Esophagus (tissue), 2 donors: ENCODE measurements around the gene DTX1. TPM values are rescaled to one million over a fixed set of nuclear protein-coding genes. Genes with fewer than 3 reads are reported as not detected.

Experiments
- H3K27ac ChIP-seq, 2 donors: one replicate each; pipeline ENCODE4 v1.5.1; 2013; ENCODE audit warnings: low read depth in 2 of 2, mild to moderate bottlenecking in 2 of 2, inconsistent platforms in 1 of 2, low read length in 1 of 2, moderate library complexity in 1 of 2
- H3K27me3 ChIP-seq, 2 donors: one replicate each; pipeline ENCODE4 v1.6.1; 2013; ENCODE audit warnings: low read length in 2 of 2, control low read depth in 1 of 2, mild to moderate bottlenecking in 1 of 2; ENCODE audit not compliant: insufficient read depth in 2 of 2, control insufficient read depth in 1 of 2
- H3K36me3 ChIP-seq, 2 donors: one replicate each; pipeline ENCODE4 v1.6.1; 2013; ENCODE audit warnings: low read length in 1 of 2; ENCODE audit not compliant: control insufficient read depth in 2 of 2, insufficient read depth in 2 of 2
- H3K4me1 ChIP-seq, 2 donors: one replicate each; pipeline ENCODE4 v1.6.1; 2013; ENCODE audit warnings: low read length in 1 of 2; ENCODE audit not compliant: control insufficient read depth in 2 of 2, insufficient read depth in 2 of 2
- H3K4me3 ChIP-seq, 2 donors: one replicate each; pipeline ENCODE4 v1.5.1; 2013; ENCODE audit warnings: low read length in 2 of 2, mild to moderate bottlenecking in 2 of 2, low read depth in 1 of 2, moderate library complexity in 1 of 2
- H3K9me3 ChIP-seq, 2 donors: one replicate each; pipeline ENCODE4 v1.6.1; 2013; ENCODE audit warnings: mild to moderate bottlenecking in 2 of 2, low read depth in 1 of 2, low read length in 1 of 2, moderate library complexity in 1 of 2; ENCODE audit not compliant: control insufficient read depth in 2 of 2, insufficient read depth in 1 of 2
- WGBS, 2 donors: extraction: QIAGEN DNeasy Blood & Tissue Kit; methylation state at CpG; one replicate each; pipeline ENCODE4 v1.1.7; 2013; 5-methylcytosine and 5-hydroxymethylcytosine counted together
- polyA plus RNA-seq, 2 donors: library from polyadenylated mRNA; stranded (reverse); fragments of 200-250 nt; gene quantifications; one replicate each; pipeline ENCODE4 v1.2.3, GENCODE V29; 2013
- donor health status: healthy with polysubstance abuse.
- donor health status: Bipolar disorder and iron deficiency.

The DTX1 gene
- polyA plus RNA-seq, 2 donors, result 0.49 to 0.59 TPM

DNA sequence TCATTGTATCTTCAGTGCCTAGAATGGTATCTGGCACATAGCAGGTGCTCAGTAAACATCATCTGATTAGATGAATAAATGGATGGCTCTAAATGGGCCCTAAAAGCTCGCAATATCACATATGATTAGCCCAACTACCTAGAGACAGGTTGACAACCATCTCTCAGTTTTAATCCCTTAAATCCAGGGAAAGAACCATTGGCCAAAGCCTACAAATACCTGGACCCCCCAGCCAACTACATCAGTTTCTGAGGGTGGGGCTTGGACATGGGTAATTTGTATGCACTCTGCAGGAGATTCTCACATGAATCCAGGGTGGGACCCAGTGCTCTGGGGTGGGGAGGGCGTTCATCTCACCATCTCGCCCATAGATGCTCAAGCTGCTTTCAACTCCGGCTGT lies 4.8 kb upstream of the DTX1 start:
- H3K27ac ChIP-seq, result no peak overlapping the region
- peaks cover 0 to under 1% of the 10 kb centered on the region in 2 donors for H3K27me3 ChIP-seq
- no peaks in the 10 kb centered on the region for H3K36me3 ChIP-seq
- no peaks in the 10 kb centered on the region for H3K4me1 ChIP-seq
- WGBS, 2 donors, result 83 to 84% methylated on average over 4 of the region's 4 CpGs
- H3K4me3 ChIP-seq, result no peak overlapping the region
- no peaks in the 10 kb centered on the region for H3K9me3 ChIP-seq

DNA sequence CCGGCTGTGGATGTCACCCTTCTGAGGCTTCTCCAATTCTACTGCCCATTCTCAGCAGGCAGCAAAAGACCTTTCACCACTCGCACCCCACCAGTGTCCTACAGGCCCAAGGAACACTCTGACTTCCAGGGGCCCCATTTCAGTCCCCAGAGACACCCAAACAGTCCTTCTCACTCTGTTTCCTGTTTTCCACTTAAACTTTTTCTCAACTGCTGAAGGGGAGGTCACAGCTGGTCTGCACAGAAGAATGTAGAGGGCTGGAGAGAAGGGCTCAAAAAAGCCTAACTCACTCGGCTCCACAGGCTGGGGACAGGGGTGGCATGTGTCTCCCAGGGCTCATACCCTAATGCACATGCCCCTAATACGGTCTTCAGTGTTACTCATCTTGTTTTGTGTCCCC lies 4.2 kb upstream of the DTX1 start:
- Histone ChIP-seq H3K27ac (no peak overlapping the region), H3K4me3 (no peak overlapping the region), H3K4me1 (peaks cover 3 to 4% of the 10 kb centered on the region in 2 donors), H3K9me3 (no peaks in the 10 kb centered on the region), H3K27me3 (peaks cover 0 to 6% of the 10 kb centered on the region in 2 donors), H3K36me3 (no peaks in the 10 kb centered on the region)
- WGBS, 2 donors, result 61 to 70% methylated on average over 4 of the region's 4 CpGs

DNA sequence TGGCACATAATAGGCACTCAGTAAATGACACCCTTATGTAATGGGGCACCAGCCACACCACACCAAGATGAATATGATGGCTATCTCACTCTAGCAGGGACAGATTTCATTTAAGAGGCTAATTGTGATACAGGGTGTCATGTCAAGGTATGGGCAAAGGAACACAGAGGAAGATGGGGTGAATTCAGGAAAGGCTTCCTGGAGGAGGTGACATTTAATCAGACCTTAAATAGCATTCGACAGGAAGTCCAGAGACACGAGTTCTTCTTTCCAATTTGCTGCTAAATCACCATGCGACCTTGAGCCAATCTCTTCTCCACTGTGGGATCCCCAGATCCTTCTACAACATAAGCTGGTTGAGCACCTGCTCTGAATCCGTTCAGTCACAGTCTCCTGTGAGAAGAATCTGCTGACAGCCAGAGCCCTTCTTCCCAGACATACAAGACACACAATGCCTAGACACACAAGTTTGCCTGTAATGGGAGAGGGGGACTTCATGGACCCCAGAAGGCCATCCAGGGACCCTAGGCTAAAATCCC lies 1.5 kb upstream of the DTX1 start:
- WGBS, 2 donors, result 65 to 67% methylated on average over 4 of the region's 4 CpGs
- Histone ChIP-seq H3K27ac (no peak overlapping the region), H3K36me3 (no peaks in the 10 kb centered on the region), H3K27me3 (peaks cover 0 to 6% of the 10 kb centered on the region in 2 donors), H3K4me3 (no peak overlapping the region), H3K9me3 (peaks cover 0 to 2% of the 10 kb centered on the region in 2 donors), H3K4me1 (peaks cover 4% of the 10 kb centered on the region in 2 donors)

DNA sequence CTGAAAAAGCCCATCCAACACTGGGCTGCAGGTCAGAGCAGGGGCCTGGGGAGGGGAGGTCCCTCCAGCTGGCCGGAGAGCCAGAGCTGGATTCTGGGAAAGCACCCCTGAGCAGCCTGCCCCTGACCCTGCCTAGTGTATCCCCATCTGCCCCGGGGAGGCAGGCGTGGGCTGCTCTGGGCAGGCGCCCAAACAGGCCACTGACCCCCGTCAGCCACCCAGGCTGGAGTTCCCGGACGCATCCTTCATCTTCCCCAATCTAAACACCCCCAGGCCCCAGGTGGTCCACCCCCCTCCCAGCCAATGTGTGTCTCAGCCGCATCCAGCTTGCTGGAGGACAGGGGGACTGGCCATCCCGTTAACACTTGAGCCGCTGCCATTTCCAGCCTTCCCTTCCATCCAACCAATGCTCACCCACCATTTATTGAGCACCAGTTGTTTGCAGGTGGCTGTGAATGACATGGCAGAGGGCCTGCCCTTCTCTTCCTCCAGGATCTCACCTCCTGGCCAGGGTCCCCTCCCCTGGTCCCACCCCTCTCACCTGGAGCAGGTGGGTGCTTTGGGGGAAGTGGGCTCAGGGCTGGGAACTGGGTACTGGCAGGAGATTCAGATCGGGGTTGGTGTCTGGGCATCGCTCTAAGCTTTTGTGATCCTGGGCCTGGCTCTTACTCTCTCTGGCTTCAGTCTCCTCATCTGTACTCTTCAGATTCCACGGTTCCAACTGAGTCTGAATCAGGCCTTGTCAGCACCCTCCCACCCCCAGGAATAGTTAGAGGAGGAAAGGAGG lies 743 bp upstream of the DTX1 start:
- H3K9me3 ChIP-seq, result peaks cover 0 to 2% of the 10 kb centered on the region in 2 donors
- H3K27me3 ChIP-seq, result peaks cover 0 to 6% of the 10 kb centered on the region in 2 donors
- WGBS, 2 donors, result 56 to 59% methylated on average over 11 to 13 of the region's 13 CpGs
- no peaks in the 10 kb centered on the region for H3K36me3 ChIP-seq
- no peak overlapping the region for H3K27ac ChIP-seq
- peaks cover 4% of the 10 kb centered on the region in 2 donors for H3K4me1 ChIP-seq
- H3K4me3 ChIP-seq, result no peak overlapping the region

DNA sequence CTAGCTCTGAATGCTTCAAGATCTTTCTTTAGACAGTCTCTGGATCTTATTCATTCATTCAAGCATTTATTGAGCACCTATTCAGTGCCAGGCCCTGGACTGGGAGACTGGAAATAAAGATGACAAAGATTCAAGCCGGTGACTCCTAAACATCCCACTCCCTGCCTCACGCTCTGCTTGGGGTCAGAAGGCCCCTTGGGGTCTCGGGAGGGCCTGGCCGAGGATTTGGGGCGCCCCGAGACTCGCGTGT lies 224 bp upstream of the DTX1 start:
- Histone ChIP-seq H3K27ac (no peak overlapping the region), H3K27me3 (peaks cover 0 to 6% of the 10 kb centered on the region in 2 donors), H3K4me3 (peak overlapping the region in 1 of 2 donors; percentile 27), H3K9me3 (peaks cover 0 to 2% of the 10 kb centered on the region in 2 donors), H3K36me3 (no peaks in the 10 kb centered on the region), H3K4me1 (peaks cover 4% of the 10 kb centered on the region in 2 donors)
- 10 to 11% methylated on average over 8 of the region's 8 CpGs for WGBS, 2 donors

DNA sequence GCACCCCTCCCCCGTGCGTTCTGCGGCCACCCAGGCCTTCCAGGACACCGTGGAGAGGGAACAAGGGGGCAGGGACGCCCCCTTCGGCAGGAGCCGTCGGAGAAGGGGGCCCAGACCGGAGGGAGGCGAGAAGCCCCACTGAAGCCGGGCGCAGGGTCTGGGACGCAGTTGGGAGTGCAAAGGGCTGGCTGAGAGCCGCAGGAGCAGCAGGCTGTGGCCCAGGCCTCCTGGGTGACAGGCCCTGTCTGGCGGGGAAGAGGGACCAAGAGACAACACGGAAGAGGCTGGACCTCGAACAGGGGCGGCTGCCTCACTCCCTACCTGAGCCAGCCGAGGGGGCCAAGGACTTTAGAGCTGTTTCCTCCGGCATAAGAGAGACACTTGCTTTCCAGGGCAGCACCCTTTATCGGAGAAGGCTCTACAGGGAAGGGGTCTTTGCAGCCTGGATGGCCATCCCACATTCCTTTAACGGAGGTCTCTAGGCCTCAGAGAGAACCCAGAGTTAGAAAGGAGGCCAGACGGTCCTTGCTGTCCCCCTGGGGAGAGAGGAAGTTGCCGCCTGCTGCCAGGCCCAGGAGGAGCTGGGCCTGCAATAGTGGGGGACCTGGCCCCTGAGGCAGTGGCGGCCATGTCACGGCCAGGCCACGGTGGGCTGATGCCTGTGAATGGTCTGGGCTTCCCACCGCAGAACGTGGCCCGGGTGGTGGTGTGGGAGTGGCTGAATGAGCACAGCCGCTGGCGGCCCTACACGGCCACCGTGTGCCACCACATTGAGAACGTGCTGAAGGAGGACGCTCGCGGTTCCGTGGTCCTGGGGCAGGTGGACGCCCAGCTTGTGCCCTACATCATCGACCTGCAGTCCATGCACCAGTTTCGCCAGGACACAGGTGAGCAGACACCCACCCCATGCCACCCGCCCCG lies 1.3 kb downstream of the DTX1 start:
- Histone ChIP-seq H3K27me3 (peaks cover 0 to 6% of the 10 kb centered on the region in 2 donors), H3K9me3 (peaks cover 0 to 2% of the 10 kb centered on the region in 2 donors), H3K4me3 (no peak overlapping the region), H3K4me1 (peaks cover 4% of the 10 kb centered on the region in 2 donors), H3K36me3 (no peaks in the 10 kb centered on the region), H3K27ac (no peak overlapping the region)
- 65 to 66% methylated on average over 42 to 44 of the region's 44 CpGs for WGBS, 2 donors

DNA sequence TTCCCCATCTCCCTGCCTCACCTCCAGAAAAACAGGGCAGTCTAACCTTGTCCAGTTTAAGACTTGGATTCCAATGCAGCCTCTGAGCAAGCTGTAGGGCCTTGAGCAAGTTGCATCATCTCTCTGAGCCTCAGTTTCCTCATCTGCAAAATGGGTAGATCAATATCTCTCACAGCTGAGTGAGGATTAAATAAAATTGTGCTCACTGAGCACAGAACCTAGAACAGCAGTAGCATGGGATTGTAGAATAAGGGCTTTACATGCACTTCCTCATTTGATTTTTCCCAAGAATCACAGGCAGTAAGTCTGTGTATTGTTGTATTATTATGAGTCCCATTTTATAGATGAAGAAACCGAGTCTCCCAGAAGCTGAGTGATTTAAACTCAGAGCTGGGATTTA lies 2.0 kb downstream of the DTX1 start:
- Histone ChIP-seq H3K4me3 (no peak overlapping the region), H3K4me1 (peaks cover 4% of the 10 kb centered on the region in 2 donors), H3K27me3 (peaks cover 0 to 6% of the 10 kb centered on the region in 2 donors), H3K36me3 (no peaks in the 10 kb centered on the region), H3K27ac (no peak overlapping the region), H3K9me3 (peaks cover 0 to 2% of the 10 kb centered on the region in 2 donors)
- 86 to 91% methylated on average over 1 of the region's 1 CpG for WGBS, 2 donors

DNA sequence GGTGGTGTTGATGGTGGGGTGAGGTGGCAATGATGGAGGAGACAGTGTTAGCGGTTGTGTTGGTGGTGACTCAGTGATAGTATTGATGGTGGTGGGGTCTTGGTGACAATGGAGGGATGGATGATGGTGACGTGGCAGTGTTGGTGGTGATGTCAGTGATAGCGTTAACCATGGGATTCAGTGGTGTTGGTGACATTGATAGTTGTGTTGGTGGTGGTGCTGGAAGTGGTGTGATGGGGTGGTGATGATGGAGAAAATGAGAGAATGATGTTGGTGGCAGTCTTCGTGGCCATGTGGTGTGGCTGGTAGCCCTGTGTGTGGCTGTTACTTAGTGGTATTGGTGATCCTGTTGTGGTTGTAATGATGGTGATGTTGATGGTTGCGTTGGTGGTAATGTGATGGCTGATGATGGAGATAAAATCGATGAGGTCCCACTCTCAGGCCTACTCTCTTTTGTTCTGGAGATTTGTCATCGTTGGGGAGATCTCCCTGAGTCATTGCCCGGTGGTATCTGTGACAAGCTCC lies 2.6 kb downstream of the DTX1 start:
- H3K27me3 ChIP-seq, result peaks cover 0 to 6% of the 10 kb centered on the region in 2 donors
- no peaks in the 10 kb centered on the region for H3K36me3 ChIP-seq
- H3K9me3 ChIP-seq, result peaks cover 0 to 2% of the 10 kb centered on the region in 2 donors
- H3K4me3 ChIP-seq, result no peak overlapping the region
- WGBS, 2 donors, result 85 to 87% methylated on average over 8 of the region's 8 CpGs
- no peak overlapping the region for H3K27ac ChIP-seq
- H3K4me1 ChIP-seq, result peaks cover 4% of the 10 kb centered on the region in 2 donors

DNA sequence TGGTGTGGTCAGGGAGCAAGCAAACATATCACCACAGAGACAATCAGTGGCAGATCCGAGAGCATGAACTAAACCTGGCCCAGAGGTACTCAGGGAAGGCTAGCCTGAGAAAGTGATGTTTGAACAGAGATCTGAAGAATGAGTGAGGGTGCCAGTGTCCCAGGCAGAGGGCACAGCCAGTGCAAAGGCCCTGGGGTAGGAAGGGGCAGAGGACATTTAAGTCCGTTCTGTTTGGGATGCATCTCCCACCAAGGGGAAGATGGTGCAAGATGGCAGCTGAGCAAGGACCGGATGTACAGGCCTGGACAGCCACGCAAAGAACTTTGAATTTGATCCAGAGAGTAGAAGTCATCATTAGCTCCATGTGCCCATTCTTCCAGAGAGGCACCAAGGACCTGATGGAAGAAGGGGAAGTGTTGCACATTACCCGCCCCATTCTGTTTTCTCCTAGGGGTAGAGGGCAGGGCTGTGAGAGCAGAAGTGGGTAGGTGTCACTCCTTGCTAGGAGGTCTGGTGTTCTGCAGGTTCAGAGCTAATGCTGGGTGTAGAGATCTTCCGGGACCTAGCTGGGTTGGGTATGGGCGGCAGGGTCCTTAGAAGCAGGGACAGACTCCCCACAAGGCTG lies 3.9 kb downstream of the DTX1 start:
- Histone ChIP-seq H3K27me3 (peaks cover 0 to 6% of the 10 kb centered on the region in 2 donors), H3K27ac (no peak overlapping the region)

More for the DNA sequence above, 3.9 kb downstream of the DTX1 start:
- 78 to 80% methylated on average over 7 of the region's 7 CpGs for WGBS, 2 donors
- peaks cover 0 to 2% of the 10 kb centered on the region in 2 donors for H3K9me3 ChIP-seq
- no peak overlapping the region for H3K4me3 ChIP-seq
- peaks cover 4% of the 10 kb centered on the region in 2 donors for H3K4me1 ChIP-seq
- no peaks in the 10 kb centered on the region for H3K36me3 ChIP-seq
